ENCODE measurements around the gene TMSB4X.
"Not testable (repeated sequence)": the region's sequence is repeated elsewhere in the genome, so short reads cannot be mapped to it uniquely, and the experiment has no call there.

Gene TMSB4X

DNA sequence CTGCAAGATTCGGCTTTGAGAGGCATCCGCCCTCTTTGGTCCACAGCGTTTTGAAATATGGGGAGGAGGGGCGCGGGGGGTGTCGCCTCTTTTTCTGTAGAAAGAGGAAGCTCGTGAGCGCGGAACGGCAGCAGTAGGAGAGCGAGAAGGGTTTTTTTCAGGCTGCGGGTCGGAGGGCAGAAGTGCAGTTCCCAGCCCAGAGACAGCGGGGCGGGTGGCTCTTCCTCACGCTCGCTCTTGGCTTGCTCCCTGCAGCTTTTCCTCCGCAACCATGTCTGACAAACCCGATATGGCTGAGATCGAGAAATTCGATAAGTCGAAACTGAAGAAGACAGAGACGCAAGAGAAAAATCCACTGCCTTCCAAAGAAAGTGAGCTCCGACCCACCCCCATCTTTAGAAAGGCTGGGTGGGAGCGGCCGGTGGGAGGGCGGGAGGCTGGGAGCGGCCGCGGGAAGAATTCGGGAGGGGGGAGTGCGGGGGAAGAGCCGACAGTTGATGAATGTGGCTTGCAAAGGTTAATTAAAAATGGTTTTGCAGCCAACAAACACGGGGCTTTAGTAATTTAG, 1.2 kb downstream of the TMSB4X start:
- DNase-seq (ENCODE audit: low spot score): no peak
- Histone ChIP-seq H3K36me3 (ENCODE audit: low read depth) (peaks cover 27% of the 10 kb centered on the region), H3K4me1 (ENCODE audit: insufficient read depth, poor library complexity, severe bottlenecking) (peaks cover 10% of the 10 kb centered on the region), H3K4me3 (ENCODE audit: severe bottlenecking) (peak overlapping the region; percentile 73), H3K27me3 (ENCODE audit: insufficient read depth, poor library complexity, severe bottlenecking) (no peaks in the 10 kb centered on the region), H3K9me3 (ENCODE audit: severe bottlenecking) (no peaks in the 10 kb centered on the region), H3K27ac (ENCODE audit: poor library complexity, severe bottlenecking) (peak overlapping the region; percentile 86)
- ATAC-seq (ENCODE audit: low read depth): no peak; the same call in 2 of the 3 replicates
- TF ChIP-seq, protein P1, sequence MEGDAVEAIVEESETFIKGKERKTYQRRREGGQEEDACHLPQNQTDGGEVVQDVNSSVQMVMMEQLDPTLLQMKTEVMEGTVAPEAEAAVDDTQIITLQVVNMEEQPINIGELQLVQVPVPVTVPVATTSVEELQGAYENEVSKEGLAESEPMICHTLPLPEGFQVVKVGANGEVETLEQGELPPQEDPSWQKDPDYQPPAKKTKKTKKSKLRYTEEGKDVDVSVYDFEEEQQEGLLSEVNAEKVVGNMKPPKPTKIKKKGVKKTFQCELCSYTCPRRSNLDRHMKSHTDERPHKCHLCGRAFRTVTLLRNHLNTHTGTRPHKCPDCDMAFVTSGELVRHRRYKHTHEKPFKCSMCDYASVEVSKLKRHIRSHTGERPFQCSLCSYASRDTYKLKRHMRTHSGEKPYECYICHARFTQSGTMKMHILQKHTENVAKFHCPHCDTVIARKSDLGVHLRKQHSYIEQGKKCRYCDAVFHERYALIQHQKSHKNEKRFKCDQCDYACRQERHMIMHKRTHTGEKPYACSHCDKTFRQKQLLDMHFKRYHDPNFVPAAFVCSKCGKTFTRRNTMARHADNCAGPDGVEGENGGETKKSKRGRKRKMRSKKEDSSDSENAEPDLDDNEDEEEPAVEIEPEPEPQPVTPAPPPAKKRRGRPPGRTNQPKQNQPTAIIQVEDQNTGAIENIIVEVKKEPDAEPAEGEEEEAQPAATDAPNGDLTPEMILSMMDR (IDR thresholded peaks at IDR 0.05; ENCODE audit: poor library complexity, severe bottlenecking): no peak

DNA sequence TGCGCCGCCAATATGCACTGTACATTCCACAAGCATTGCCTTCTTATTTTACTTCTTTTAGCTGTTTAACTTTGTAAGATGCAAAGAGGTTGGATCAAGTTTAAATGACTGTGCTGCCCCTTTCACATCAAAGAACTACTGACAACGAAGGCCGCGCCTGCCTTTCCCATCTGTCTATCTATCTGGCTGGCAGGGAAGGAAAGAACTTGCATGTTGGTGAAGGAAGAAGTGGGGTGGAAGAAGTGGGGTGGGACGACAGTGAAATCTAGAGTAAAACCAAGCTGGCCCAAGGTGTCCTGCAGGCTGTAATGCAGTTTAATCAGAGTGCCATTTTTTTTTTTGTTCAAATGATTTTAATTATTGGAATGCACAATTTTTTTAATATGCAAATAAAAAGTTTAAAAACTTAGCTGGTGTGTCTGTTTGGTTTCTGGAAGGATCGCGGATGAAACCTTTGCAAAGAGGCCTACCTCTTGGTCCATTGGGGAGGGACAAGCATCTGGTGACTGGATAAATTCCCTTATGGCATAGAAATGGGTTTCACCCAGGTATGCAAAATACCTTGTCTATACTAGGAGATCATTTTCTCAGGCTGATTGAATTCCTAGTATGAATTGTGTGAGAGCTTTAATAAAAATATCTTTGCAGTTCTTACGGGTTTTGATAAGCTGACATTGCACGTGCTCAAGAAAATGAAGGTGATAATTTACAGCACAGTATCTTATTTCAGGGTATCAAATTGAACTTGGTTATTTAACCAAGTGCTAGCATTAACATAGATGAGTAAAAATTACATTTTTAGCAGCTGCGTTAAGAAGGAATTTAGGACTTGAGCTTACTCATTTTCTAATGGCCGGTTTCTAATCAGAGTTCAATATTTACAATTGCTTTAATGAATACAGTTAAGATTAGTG, 2.2 kb downstream of the TMSB4X start:
- not testable (repeated sequence) for H3K4me1 ChIP-seq (ENCODE audit: insufficient read depth, poor library complexity, severe bottlenecking); H3K9me3 ChIP-seq (ENCODE audit: severe bottlenecking); DNase-seq (ENCODE audit: low spot score); H3K27me3 ChIP-seq (ENCODE audit: insufficient read depth, poor library complexity, severe bottlenecking); ATAC-seq (ENCODE audit: low read depth)
- Histone ChIP-seq H3K36me3 (ENCODE audit: low read depth) (peaks cover 27% of the 10 kb centered on the region), H3K27ac (ENCODE audit: poor library complexity, severe bottlenecking) (peak overlapping the region; percentile 86), H3K4me3 (ENCODE audit: severe bottlenecking) (peak overlapping the region; percentile 73)

DNA sequence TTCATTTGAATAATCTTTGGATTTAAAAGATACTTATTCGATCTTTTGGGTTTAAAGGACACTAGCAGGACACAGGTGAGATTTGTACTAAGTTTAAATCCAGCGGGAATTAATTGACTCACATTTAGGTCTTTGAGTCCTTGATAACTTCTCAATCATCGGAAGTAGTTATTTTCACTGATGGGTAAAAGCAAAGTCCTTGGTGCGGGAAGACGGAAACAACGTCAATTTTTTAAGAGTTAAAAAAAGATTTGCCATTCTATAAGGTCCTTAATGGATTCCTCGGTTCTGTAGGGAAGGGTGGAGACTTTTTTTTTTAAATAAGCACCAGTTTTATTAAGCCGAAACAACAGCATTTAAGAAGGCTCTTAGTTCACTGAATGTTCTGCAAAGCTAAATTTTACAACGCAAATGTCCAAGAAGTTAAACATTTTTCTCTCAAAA, 2.9 kb downstream of the TMSB4X start:
- peaks cover 27% of the 10 kb centered on the region for H3K36me3 ChIP-seq (ENCODE audit: low read depth)
- no peaks in the 10 kb centered on the region for H3K27me3 ChIP-seq (ENCODE audit: insufficient read depth, poor library complexity, severe bottlenecking)
- H3K4me3 ChIP-seq (ENCODE audit: severe bottlenecking): no peak overlapping the region
- peaks cover 10% of the 10 kb centered on the region for H3K4me1 ChIP-seq (ENCODE audit: insufficient read depth, poor library complexity, severe bottlenecking)
- DNase-seq (ENCODE audit: low spot score): no peak
- ATAC-seq (ENCODE audit: low read depth): no peak
- peak overlapping the region; percentile 86 for H3K27ac ChIP-seq (ENCODE audit: poor library complexity, severe bottlenecking)
- TF ChIP-seq, protein P1 (IDR thresholded peaks at IDR 0.05; ENCODE audit: poor library complexity, severe bottlenecking): no peak
- H3K9me3 ChIP-seq (ENCODE audit: severe bottlenecking): no peaks in the 10 kb centered on the region

DNA sequence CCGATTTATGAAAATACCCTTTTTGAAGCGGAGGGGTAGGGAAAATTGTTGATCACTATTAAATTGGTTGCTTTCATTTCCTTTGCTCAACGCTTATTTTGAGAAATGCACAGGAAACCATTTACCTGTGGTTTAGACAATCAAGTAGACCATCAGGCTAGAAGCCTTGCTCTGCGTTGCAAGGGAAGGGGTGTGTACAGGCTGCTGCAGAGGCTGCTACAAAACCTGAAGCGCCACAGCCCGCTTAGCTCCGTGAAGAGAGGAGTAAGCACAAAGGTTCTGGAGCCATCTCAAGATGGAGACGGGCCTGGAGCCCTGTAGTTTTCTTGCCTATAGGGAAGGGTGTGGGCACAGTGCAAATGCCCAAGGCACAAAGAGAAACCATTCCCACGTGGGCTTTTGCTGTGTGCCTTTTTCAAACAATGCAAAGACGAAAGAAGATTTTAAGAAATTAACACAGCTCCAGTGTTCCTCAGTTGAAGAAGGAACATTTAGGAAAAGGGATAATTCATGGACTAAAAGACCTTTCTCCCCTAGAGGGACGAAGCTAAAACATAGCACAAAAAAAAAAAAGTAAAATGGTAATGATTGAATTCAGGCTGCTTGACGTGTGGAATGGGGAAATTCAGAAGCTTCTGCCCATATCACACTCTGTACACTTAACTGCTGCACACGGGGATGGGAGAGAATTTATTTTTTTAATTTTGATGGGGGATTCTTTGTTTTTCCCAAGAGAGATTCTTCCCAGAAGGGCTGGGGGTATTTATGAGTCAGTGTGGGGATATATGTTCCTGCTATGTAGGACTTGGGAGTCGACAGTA, 3.5 kb downstream of the TMSB4X start:
- Histone ChIP-seq H3K27me3 (ENCODE audit: insufficient read depth, poor library complexity, severe bottlenecking) (no peaks in the 10 kb centered on the region), H3K4me3 (ENCODE audit: severe bottlenecking) (no peak overlapping the region), H3K9me3 (ENCODE audit: severe bottlenecking) (no peaks in the 10 kb centered on the region), H3K4me1 (ENCODE audit: insufficient read depth, poor library complexity, severe bottlenecking) (peaks cover 10% of the 10 kb centered on the region), H3K27ac (ENCODE audit: poor library complexity, severe bottlenecking) (peak overlapping the region; percentile 86), H3K36me3 (ENCODE audit: low read depth) (peaks cover 27% of the 10 kb centered on the region)
- DNase-seq (ENCODE audit: low spot score) (no peak), ATAC-seq (ENCODE audit: low read depth) (peak; percentile 43)
- TF ChIP-seq, protein P1 (IDR thresholded peaks at IDR 0.05; ENCODE audit: poor library complexity, severe bottlenecking): no peak

DNA sequence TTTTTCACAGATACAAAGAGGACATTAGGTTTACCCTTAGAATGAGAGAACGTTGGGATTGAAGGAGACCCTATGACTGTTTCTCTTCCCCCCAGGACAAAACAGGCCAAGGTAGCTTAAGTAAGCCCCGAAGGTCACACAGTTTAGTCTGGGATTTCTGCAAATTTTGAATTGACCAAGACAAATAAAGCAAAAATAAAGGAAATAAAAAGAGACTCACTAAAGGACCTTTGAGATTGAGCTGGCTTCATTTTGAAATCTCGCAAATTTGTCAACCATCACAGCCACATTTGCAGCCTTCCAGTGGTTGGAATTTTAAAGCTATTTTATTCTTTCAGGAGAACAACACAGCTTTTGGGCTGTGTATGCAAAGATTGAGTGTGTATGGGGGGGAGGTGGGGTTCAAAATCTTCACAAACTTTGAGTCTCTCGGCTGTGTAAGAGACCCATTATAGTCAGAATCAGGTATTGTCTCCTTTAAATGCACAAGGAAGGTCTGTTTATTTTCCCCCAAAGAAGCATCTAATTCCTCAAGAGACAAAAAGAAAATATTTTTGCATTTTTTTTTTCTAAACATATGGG, 4.2 kb downstream of the TMSB4X start:
- DNase-seq (ENCODE audit: low spot score) (no peak), ATAC-seq (ENCODE audit: low read depth) (no peak)
- Histone ChIP-seq H3K27ac (ENCODE audit: poor library complexity, severe bottlenecking) (peak overlapping the region; percentile 86), H3K9me3 (ENCODE audit: severe bottlenecking) (no peaks in the 10 kb centered on the region), H3K27me3 (ENCODE audit: insufficient read depth, poor library complexity, severe bottlenecking) (no peaks in the 10 kb centered on the region), H3K4me3 (ENCODE audit: severe bottlenecking) (no peak overlapping the region), H3K36me3 (ENCODE audit: low read depth) (peaks cover 27% of the 10 kb centered on the region), H3K4me1 (ENCODE audit: insufficient read depth, poor library complexity, severe bottlenecking) (peaks cover 10% of the 10 kb centered on the region)
- TF ChIP-seq, protein P1 (IDR thresholded peaks at IDR 0.05; ENCODE audit: poor library complexity, severe bottlenecking): no peak
